Tibial nerve (tissue), 3 donors: ENCODE results near the gene ADAMTS12.

Experiments used
- POLR2A ChIP-seq, 2 donors: fragments of 450-650 bp; IDR thresholded peaks; one replicate each; pipeline ENCODE4 v1.6.1; 2017; ENCODE audit warnings: antibody characterized with exemption in 2 of 2, mild to moderate bottlenecking in 2 of 2, moderate library complexity in 2 of 2
- TF ChIP-seq, protein P1 (sequence below), 5 experiments: fragments of 200-600 bp in 3 of 5; fragments of 450-650 bp in 2 of 5; sonication (generic) in 3 of 5; IDR thresholded peaks; one replicate each; pipeline ENCODE4 v1.5.1; 2016 to 2019; ENCODE audit warnings: antibody characterized with exemption in 5 of 5, mild to moderate bottlenecking in 3 of 5, moderate library complexity in 2 of 5

DNA sequence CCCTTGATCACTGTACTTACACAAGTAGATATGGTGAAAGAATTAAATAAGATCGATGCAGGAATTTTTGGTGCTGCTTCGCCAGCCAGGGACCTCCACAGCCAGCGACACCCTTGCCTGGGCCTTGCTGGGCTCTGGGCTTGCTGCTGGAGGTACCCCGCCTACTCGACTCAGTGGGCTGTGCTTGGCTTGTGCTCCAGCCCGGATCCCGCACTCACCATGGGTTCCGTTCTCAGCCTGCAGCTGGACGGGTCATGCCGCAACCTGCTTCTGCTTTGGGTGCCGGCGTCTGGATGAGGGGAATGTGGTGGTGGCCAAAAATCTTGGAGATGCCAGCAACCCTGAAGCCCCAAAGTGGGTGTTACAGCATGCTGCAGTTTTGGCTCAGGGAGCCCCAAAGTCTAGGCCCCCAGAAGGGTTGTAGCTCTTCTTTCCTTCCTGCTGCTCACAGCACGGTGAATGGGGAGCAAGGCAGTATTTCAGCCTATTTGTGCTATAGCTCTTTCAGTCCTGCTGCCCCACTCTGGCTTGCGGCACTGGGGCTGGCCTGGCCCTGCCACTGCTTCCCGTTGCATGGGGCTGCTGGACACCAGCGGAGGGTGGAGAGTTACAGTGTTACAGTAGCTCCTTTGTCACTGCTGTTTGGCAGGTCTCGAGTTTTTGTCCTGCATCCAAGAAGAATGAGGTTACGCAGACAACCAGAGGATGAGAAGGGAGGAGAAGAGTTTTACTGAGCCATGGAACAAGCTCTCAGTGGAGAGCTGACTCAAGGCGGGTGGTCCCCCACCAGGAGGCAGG is 403.0 kb downstream of the ADAMTS12 start:
- TF ChIP-seq, protein P1, sequence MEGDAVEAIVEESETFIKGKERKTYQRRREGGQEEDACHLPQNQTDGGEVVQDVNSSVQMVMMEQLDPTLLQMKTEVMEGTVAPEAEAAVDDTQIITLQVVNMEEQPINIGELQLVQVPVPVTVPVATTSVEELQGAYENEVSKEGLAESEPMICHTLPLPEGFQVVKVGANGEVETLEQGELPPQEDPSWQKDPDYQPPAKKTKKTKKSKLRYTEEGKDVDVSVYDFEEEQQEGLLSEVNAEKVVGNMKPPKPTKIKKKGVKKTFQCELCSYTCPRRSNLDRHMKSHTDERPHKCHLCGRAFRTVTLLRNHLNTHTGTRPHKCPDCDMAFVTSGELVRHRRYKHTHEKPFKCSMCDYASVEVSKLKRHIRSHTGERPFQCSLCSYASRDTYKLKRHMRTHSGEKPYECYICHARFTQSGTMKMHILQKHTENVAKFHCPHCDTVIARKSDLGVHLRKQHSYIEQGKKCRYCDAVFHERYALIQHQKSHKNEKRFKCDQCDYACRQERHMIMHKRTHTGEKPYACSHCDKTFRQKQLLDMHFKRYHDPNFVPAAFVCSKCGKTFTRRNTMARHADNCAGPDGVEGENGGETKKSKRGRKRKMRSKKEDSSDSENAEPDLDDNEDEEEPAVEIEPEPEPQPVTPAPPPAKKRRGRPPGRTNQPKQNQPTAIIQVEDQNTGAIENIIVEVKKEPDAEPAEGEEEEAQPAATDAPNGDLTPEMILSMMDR (IDR thresholded peaks at IDR 0.05), result no peak
- TF ChIP-seq POLR2A (IDR thresholded peaks at IDR 0.05), result no peak
